ENCODE measurements around the gene EPHA5.

- TF ChIP-seq POLR2A (IDR thresholded peaks at IDR 0.05; ENCODE audit: low read depth, low read length) (no peak), POLR2AphosphoS5 (IDR thresholded peaks at IDR 0.05; ENCODE audit: low read depth, low read length) (no peak), TAF1 (IDR thresholded peaks at IDR 0.05; ENCODE audit: low read depth, low read length) (no peak), SPI1 (IDR thresholded peaks at IDR 0.05; ENCODE audit: low read depth, low read length) (no peak), POU2F2 (IDR thresholded peaks at IDR 0.05; ENCODE audit: low read depth, low read length) (no peak), PAX5 (IDR thresholded peaks at IDR 0.05; ENCODE audit: insufficient read depth, low read length, severe bottlenecking) (no peak)
Observed at GRCh38 chr4:65392488-65392887, 277.8 kb downstream of the EPHA5 start.

Measured in GM12891 (cell line).